Measurements from ENCODE around the gene RAPGEF5. TPM values are rescaled to one million over a fixed set of nuclear protein-coding genes. Genes with fewer than 3 reads are reported as not detected.

The RAPGEF5 gene
- total RNA-seq, 2 experiments from 2014 or later, result 1.3 to 1.5 TPM

- Mint-ChIP-seq H3K9me3 (ENCODE audit: low read depth) (no peaks in the 10 kb centered on the region), H3K27me3 (peaks cover 17% of the 10 kb centered on the region), H3K4me1 (no peaks in the 10 kb centered on the region), H3K36me3 (ENCODE audit: low read depth) (no peaks in the 10 kb centered on the region), H3K4me3 (no peak overlapping the region), H3K27ac (no peak overlapping the region)
- ATAC-seq (no peak), DNase-seq (no peak)
- intact Hi-C loops (cut with DNase I, micrococcal nuclease), result no loop called here
- ChIA-PET CTCF (interaction anchor here (0.6 to 1.6 kb wide), 3 partner anchors 11 to 29 kb away, joined by 3 to 5 read pairs (median 3); no protein-coding TSS in a partner anchor), POLR2A (no interaction called here)
Measured at GRCh38 chr7:22181663-22182062, 175.3 kb downstream of the RAPGEF5 start.

DNA sequence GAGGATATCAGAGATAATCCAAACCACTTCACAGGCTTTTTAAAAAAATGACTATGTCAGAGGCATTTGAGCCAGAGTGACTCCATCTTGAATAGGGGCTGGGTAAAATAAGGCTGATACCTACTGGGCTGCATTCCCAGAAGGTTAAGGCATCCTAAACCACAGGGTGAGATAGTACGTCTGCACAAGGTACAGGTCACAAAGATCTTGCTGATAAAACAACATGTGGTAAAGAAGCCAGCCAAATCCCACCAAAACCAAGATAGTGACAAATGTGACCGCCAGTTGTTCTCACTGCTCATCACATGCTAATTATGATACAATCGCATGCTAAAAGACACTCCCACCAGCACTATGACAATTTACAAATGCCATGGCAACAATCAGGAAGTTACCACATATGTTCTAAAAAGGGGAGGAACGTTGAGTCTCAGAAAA is 177.5 kb downstream of the RAPGEF5 start:
- no peaks in the 10 kb centered on the region for H3K9me3 Mint-ChIP-seq (ENCODE audit: low read depth)
- CTCF ChIA-PET, result interaction anchor here (0.8 kb wide), 1 partner anchor 69 kb away, joined by 3 read pairs; no protein-coding TSS in a partner anchor
- peaks cover 2% of the 10 kb centered on the region for H3K4me1 Mint-ChIP-seq
- POLR2A ChIA-PET, result no interaction called here
- H3K27ac Mint-ChIP-seq, result no peak overlapping the region
- intact Hi-C loops (cut with DNase I, micrococcal nuclease), result no loop called here
- DNase-seq, result no peak
- H3K36me3 Mint-ChIP-seq (ENCODE audit: low read depth), result no peaks in the 10 kb centered on the region
- no peak for ATAC-seq
- H3K4me3 Mint-ChIP-seq, result no peak overlapping the region
- H3K27me3 Mint-ChIP-seq, result peaks cover 19% of the 10 kb centered on the region

GRCh38 chr7:22178735-22179134 is 178.2 kb downstream of the RAPGEF5 start:
- POLR2A ChIA-PET, result no interaction called here
- Mint-ChIP-seq H3K9me3 (ENCODE audit: low read depth) (no peaks in the 10 kb centered on the region), H3K4me3 (no peak overlapping the region), H3K27me3 (peaks cover 17% of the 10 kb centered on the region), H3K27ac (no peak overlapping the region), H3K4me1 (peaks cover 8% of the 10 kb centered on the region), H3K36me3 (ENCODE audit: low read depth) (no peaks in the 10 kb centered on the region)
- intact Hi-C loops (cut with DNase I, micrococcal nuclease), result no loop called here
- DNase-seq (no peak), ATAC-seq (no peak)
- CTCF ChIA-PET, result interaction anchor here (0.8 to 0.9 kb wide), 2 partner anchors 23 to 69 kb away, joined by 3 to 4 read pairs; no protein-coding TSS in a partner anchor

GRCh38 chr7:22176791-22177412 is 180.1 kb downstream of the RAPGEF5 start:
- H3K27me3 Mint-ChIP-seq, result peaks cover 17% of the 10 kb centered on the region
- H3K4me1 Mint-ChIP-seq, result peaks cover 9% of the 10 kb centered on the region
- H3K4me3 Mint-ChIP-seq, result no peak overlapping the region
- ChIA-PET CTCF (interaction anchor here (1.0 kb wide), 1 partner anchor 9 kb away, joined by 5 read pairs; no protein-coding TSS in a partner anchor), POLR2A (no interaction called here)
- no peaks in the 10 kb centered on the region for H3K9me3 Mint-ChIP-seq (ENCODE audit: low read depth)
- ATAC-seq (no peak), DNase-seq (no peak)
- no peak overlapping the region for H3K27ac Mint-ChIP-seq
- H3K36me3 Mint-ChIP-seq (ENCODE audit: low read depth), result no peaks in the 10 kb centered on the region
- intact Hi-C loops (cut with DNase I, micrococcal nuclease), result no loop called here

DNA sequence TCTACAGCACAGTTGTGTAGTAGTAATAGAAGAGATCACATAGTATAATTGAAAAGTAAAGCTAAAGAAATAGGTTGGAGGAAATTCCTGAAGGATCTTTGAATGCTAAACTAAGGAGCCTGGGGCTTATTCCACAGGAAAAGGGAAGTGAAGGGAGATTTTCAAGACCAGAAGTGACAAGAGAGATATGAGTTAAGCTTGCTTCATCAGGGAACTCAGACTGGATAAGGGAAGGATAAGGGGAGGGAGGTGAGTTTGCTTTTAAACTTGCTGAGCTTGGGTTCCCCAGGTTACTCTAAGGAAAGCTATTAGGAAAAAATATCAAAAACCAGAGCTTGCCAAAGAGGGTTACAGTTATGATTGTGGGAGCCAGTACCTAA is 182.4 kb downstream of the RAPGEF5 start:
- no peak overlapping the region for H3K27ac Mint-ChIP-seq
- CTCF ChIA-PET, result interaction anchor here (0.9 to 1.4 kb wide), 2 partner anchors 64 to 97 kb away, joined by 3 to 4 read pairs; no protein-coding TSS in a partner anchor
- intact Hi-C loops (cut with DNase I, micrococcal nuclease), result no loop called here

DNA sequence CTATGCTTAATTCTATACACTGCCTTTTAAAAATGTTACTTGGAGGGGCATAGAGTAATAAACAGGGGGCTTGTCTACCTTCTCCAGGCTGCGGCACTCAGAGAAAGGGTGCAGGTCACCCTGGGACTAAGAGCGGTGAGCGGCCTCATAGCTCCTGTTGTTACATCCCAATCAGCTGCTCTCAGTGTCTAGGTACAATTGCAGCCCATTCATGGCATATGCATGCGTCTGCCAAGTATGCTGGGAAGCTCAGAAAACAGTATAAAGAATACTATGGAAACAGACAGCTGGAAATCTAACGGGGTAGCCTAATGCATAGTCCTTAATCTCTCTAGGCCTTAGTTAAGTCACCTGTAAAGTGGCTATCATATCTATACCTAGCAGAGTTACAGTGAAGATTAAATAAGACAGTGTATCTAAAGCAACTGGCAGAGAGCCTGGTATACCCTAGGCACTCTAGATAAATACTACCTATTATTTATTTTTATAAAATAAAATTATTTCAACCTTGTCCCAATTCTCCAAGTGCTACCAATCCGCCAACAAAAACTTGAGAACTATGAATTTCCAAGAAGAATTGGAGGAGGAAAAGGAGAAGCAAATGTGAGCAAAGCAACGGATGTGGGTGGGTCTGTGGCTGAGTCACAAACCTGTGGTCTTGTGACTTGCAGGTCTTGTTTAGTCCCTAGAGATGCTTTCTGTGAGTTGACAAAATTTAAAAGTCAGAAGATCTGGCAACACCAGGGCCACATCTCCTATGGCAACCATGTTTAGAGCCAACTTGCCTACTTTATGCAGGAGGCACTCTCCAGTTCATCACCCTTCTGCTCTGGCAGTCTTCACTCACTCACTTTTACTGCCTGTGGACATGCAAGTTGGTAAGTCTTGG is 183.0 kb downstream of the RAPGEF5 start:
- peak; percentile 81 for ATAC-seq
- peaks cover 9% of the 10 kb centered on the region for H3K4me1 Mint-ChIP-seq
- H3K27me3 Mint-ChIP-seq, result peaks cover 8% of the 10 kb centered on the region
- peak; percentile 56 for DNase-seq
- no peak overlapping the region for H3K4me3 Mint-ChIP-seq
- no peaks in the 10 kb centered on the region for H3K36me3 Mint-ChIP-seq (ENCODE audit: low read depth)
- no peak overlapping the region for H3K27ac Mint-ChIP-seq
- no peaks in the 10 kb centered on the region for H3K9me3 Mint-ChIP-seq (ENCODE audit: low read depth)
- ChIA-PET POLR2A (no interaction called here), CTCF (interaction anchor here (0.9 kb wide), 1 partner anchor 97 kb away, joined by 3 read pairs; no protein-coding TSS in a partner anchor)
- intact Hi-C loops (cut with DNase I, micrococcal nuclease), result no loop called here

More for the DNA sequence above, 182.4 kb downstream of the RAPGEF5 start:
- peaks cover 9% of the 10 kb centered on the region for H3K4me1 Mint-ChIP-seq
- DNase-seq (no peak), ATAC-seq (no peak)
- H3K36me3 Mint-ChIP-seq (ENCODE audit: low read depth), result no peaks in the 10 kb centered on the region
- H3K9me3 Mint-ChIP-seq (ENCODE audit: low read depth), result no peaks in the 10 kb centered on the region
- POLR2A ChIA-PET, result no interaction called here
- H3K27me3 Mint-ChIP-seq, result peaks cover 11% of the 10 kb centered on the region
- no peak overlapping the region for H3K4me3 Mint-ChIP-seq

DNA sequence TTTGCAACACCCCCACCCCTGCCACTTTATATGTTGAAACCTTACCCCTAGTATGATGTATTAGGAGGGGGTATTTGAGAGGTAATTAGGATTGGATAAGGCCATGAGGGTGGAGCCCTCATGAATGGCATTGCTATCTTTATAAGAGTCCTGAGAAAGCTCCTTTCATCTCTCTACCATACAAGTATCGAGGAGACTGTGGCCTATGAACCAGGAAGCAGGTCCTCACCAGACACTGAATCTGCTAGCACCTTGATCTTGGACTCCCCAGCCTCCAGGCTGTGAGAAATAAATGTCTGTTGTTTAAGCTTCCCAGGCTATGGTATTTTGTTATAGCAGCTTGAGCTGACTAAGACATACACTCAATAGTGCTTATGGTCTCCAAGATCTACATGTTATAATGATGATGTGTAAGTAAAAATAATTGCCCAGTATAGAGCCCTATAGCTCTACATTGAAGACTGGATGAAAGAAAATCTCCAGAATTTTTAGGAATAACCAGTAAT is 188.8 kb downstream of the RAPGEF5 start:
- no peak overlapping the region for H3K27ac Mint-ChIP-seq

GRCh38 chr7:22167482-22167881 is 189.5 kb downstream of the RAPGEF5 start:
- ChIA-PET POLR2A (no interaction called here), CTCF (interaction anchor here (1.0 kb wide), 2 partner anchors 9 to 15 kb away, joined by 3 to 5 read pairs; no protein-coding TSS in a partner anchor)
- Mint-ChIP-seq H3K4me1 (no peaks in the 10 kb centered on the region), H3K4me3 (no peak overlapping the region), H3K9me3 (ENCODE audit: low read depth) (no peaks in the 10 kb centered on the region), H3K27me3 (no peaks in the 10 kb centered on the region), H3K27ac (no peak overlapping the region), H3K36me3 (ENCODE audit: low read depth) (no peaks in the 10 kb centered on the region)
- no peak for DNase-seq
- intact Hi-C loops (cut with DNase I, micrococcal nuclease), result no loop called here
- ATAC-seq, result no peak

More for the DNA sequence above, 188.8 kb downstream of the RAPGEF5 start:
- intact Hi-C loops (cut with DNase I, micrococcal nuclease), result no loop called here
- Mint-ChIP-seq H3K4me3 (no peak overlapping the region), H3K36me3 (ENCODE audit: low read depth) (no peaks in the 10 kb centered on the region), H3K9me3 (ENCODE audit: low read depth) (no peaks in the 10 kb centered on the region), H3K4me1 (no peaks in the 10 kb centered on the region), H3K27me3 (no peaks in the 10 kb centered on the region)
- CTCF ChIA-PET, result interaction anchor here (1.0 kb wide), 1 partner anchor 8 kb away, joined by 5 read pairs; no protein-coding TSS in a partner anchor
- ATAC-seq, result no peak
- DNase-seq, result no peak
- POLR2A ChIA-PET, result no interaction called here

GRCh38 chr7:22166928-22167327 is 190.0 kb downstream of the RAPGEF5 start:
- H3K4me1 Mint-ChIP-seq, result no peaks in the 10 kb centered on the region
- intact Hi-C loops (cut with DNase I, micrococcal nuclease), result no loop called here
- H3K36me3 Mint-ChIP-seq (ENCODE audit: low read depth), result no peaks in the 10 kb centered on the region
- H3K4me3 Mint-ChIP-seq, result no peak overlapping the region
- H3K9me3 Mint-ChIP-seq (ENCODE audit: low read depth), result no peaks in the 10 kb centered on the region
- ATAC-seq, result no peak
- no peak overlapping the region for H3K27ac Mint-ChIP-seq
- DNase-seq, result no peak
- CTCF ChIA-PET, result interaction anchor here (1.0 kb wide), 2 partner anchors 9 to 14 kb away, joined by 3 to 5 read pairs; no protein-coding TSS in a partner anchor
- POLR2A ChIA-PET, result no interaction called here
- H3K27me3 Mint-ChIP-seq, result no peaks in the 10 kb centered on the region

DNA sequence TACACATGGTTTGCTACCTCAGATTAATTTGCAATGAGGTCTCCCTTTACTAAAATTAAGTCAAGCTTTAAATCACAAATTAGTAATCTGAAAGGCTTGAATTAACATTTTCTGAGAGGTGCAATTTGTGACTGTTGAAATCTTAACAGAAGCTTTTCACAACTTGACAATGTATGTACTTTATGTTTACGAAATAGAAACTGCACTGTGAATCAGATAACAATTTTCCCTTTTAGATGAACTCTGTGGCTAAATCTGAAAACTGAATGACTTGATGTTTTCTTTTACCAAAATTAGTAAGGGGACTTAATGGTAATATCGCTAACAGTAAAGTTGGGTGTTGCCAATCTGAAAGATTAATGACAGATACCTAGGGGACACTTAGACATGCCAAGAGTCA is 197.6 kb downstream of the RAPGEF5 start:
- Mint-ChIP-seq H3K9me3 (ENCODE audit: low read depth) (no peaks in the 10 kb centered on the region), H3K27ac (no peak overlapping the region), H3K27me3 (peaks cover 4% of the 10 kb centered on the region), H3K4me3 (no peak overlapping the region), H3K4me1 (no peaks in the 10 kb centered on the region), H3K36me3 (ENCODE audit: low read depth) (no peaks in the 10 kb centered on the region)
- intact Hi-C loops (cut with DNase I, micrococcal nuclease), result no loop called here
- POLR2A ChIA-PET, result interaction anchor here (0.7 kb wide), 1 partner anchor 1204 kb away, joined by 3 read pairs; no protein-coding TSS in a partner anchor
- DNase-seq (no peak), ATAC-seq (peak; percentile 12)
- CTCF ChIA-PET, result interaction anchor here (1.2 to 1.9 kb wide), 2 partner anchors 49 to 331 kb away, joined by 3 to 4 read pairs; no protein-coding TSS in a partner anchor

DNA sequence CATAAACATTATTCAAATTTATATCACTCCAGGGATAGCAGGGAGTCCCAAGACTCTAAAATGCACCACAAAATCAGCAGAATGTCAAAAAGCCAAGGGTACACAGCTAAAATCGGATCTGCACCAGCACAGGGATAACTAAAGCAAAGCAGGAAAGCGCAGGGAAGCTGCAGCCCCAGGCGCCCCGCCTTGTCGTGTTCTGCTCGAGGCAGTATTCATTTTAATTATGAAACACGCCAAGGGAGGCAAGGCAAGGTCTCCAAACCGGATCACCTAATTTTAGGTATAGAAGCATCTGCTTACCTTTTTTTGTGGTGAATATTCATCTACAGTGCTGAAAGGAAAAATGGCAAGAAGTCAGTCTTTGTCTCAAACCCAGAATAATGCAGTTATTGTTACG is 199.4 kb downstream of the RAPGEF5 start:
- Mint-ChIP-seq H3K36me3 (ENCODE audit: low read depth) (no peaks in the 10 kb centered on the region), H3K27me3 (peaks cover 4% of the 10 kb centered on the region), H3K27ac (no peak overlapping the region), H3K4me1 (no peaks in the 10 kb centered on the region), H3K4me3 (no peak overlapping the region), H3K9me3 (ENCODE audit: low read depth) (no peaks in the 10 kb centered on the region)
- intact Hi-C loops (cut with DNase I, micrococcal nuclease), result no loop called here
- DNase-seq (no peak), ATAC-seq (no peak)
- ChIA-PET CTCF (interaction anchor here (1.3 kb wide), 1 partner anchor 15 kb away, joined by 4 read pairs; no protein-coding TSS in a partner anchor), POLR2A (no interaction called here)

Data from activated CD4-positive, alpha-beta T cell treated with anti-CD3 and anti-CD28 coated beads for 36 hours (primary cell).